Naive thymus-derived CD8-positive, alpha-beta T cell (primary cell): ENCODE data around the gene CEACAM5. TPM values are rescaled to one million over a fixed set of nuclear protein-coding genes. Genes with fewer than 3 reads are reported as not detected.

ENCODE experiments used
- ATAC-seq, 2 donors: fragments of 150-1000 bp; cut with Tn5 transposase in 1 of 2; sonication (Bioruptor Pico), chemical (Tn5 transposase) in 1 of 2; 1 replicate in 1 of 2; 2 replicates in 1 of 2; pipeline ENCODE4 v1.10.0; 2021; ENCODE audit warnings: mild to moderate bottlenecking in 2 of 2, moderate library complexity in 2 of 2
- POLR2A ChIA-PET: fragments of 350-600 bp; sonication (Branson Sonifier 250); formaldehyde crosslinking; loops from one replicate; lab custom pipeline; 2021; ENCODE audit warnings: antibody characterized with exemption; lab: Charles Lee
- DNase-seq, 10 donors: peaks; one replicate each; pipeline versions ENCODE4 v3.0.0 to v3.0.0-alpha.2; 2020 to 2022
- H3K27ac Mint-ChIP-seq, 10 donors: one replicate each; pipeline ENCODE4 v1.8.0; 2020 to 2022; ENCODE audit warnings: mild to moderate bottlenecking in 10 of 10, mixed read lengths in 10 of 10, moderate library complexity in 4 of 10, inconsistent platforms in 1 of 10
- H3K27me3 Mint-ChIP-seq, 5 donors: one replicate each; pipeline ENCODE4 v1.8.0; 2021 to 2022; ENCODE audit warnings: mixed read lengths in 5 of 5
- H3K36me3 Mint-ChIP-seq, 3 donors: one replicate each; pipeline ENCODE4 v1.8.0; 2020 to 2022; ENCODE audit warnings: mixed read lengths in 3 of 3, mild to moderate bottlenecking in 2 of 3, inconsistent platforms in 1 of 3
- H3K4me1 Mint-ChIP-seq, 4 donors: one replicate each; pipeline ENCODE4 v1.8.0; 2021 to 2022; ENCODE audit warnings: mixed read lengths in 4 of 4
- H3K4me3 Mint-ChIP-seq, 10 donors: one replicate each; pipeline ENCODE4 v1.8.0; 2020 to 2022; ENCODE audit warnings: mild to moderate bottlenecking in 10 of 10, mixed read lengths in 10 of 10, moderate library complexity in 6 of 10, inconsistent platforms in 1 of 10
- H3K9me3 Mint-ChIP-seq, 9 donors: one replicate each; pipeline ENCODE4 v1.8.0; 2020 to 2022; ENCODE audit warnings: mixed read lengths in 9 of 9, mild to moderate bottlenecking in 3 of 9, inconsistent platforms in 1 of 9, moderate library complexity in 1 of 9
- polyA plus RNA-seq, 3 donors: library from polyadenylated mRNA; unstranded; fragments of 300-500 nt; fragmentation: Illumina TruSeq; gene quantifications; one replicate each; pipeline ENCODE4 v1.2.3, GENCODE V29; 2021
- total RNA-seq, 8 experiments: library from RNA in 2 of 8; stranded (reverse) in 2 of 8; gene quantifications; one replicate each; pipeline ENCODE4 v1.2.3 and lab custom pipeline; 2021 to 2026

Gene CEACAM5
- total and polyA plus RNA-seq, 5 experiments from 2014 or later = not detected

GRCh38 chr19:41720103-41720502 is 11.7 kb downstream of the CEACAM5 start:
- H3K27ac Mint-ChIP-seq = no peak overlapping the region
- H3K27me3 Mint-ChIP-seq = peaks cover 12 to 50% (median 29%) of the 10 kb centered on the region in 5 donors
- POLR2A ChIA-PET = no interaction called here
- H3K4me3 Mint-ChIP-seq = no peak overlapping the region
- peaks cover 0 to 2% (median 0%) of the 10 kb centered on the region in 4 donors for H3K4me1 Mint-ChIP-seq
- no peaks in the 10 kb centered on the region for H3K9me3 Mint-ChIP-seq
- peaks cover 0 to 2% (median 0%) of the 10 kb centered on the region in 3 donors for H3K36me3 Mint-ChIP-seq
- DNase-seq (no peak), ATAC-seq (no peak)

GRCh38 chr19:41726493-41726892 is 18.1 kb downstream of the CEACAM5 start:
- Mint-ChIP-seq H3K27me3 (peaks cover 17 to 32% (median 29%) of the 10 kb centered on the region in 5 donors), H3K4me3 (no peak overlapping the region), H3K27ac (no peak overlapping the region), H3K9me3 (no peaks in the 10 kb centered on the region), H3K36me3 (no peaks in the 10 kb centered on the region), H3K4me1 (no peaks in the 10 kb centered on the region)
- ATAC-seq (no peak), DNase-seq (no peak)
- POLR2A ChIA-PET = no interaction called here

- H3K27me3 Mint-ChIP-seq = peaks cover 9 to 25% (median 19%) of the 10 kb centered on the region in 5 donors
- DNase-seq (no peak), ATAC-seq (no peak)
- POLR2A ChIA-PET = no interaction called here
- no peak overlapping the region for H3K27ac Mint-ChIP-seq
- H3K4me1 Mint-ChIP-seq = peaks cover 0 to 7% (median 4%) of the 10 kb centered on the region in 4 donors
- H3K9me3 Mint-ChIP-seq = no peaks in the 10 kb centered on the region
- H3K4me3 Mint-ChIP-seq = no peak overlapping the region
- no peaks in the 10 kb centered on the region for H3K36me3 Mint-ChIP-seq
Observed at GRCh38 chr19:41734156-41734555, 25.7 kb downstream of the CEACAM5 start.

GRCh38 chr19:41734585-41734984 is 26.2 kb downstream of the CEACAM5 start:
- Mint-ChIP-seq H3K4me1 (peaks cover 0 to 7% (median 4%) of the 10 kb centered on the region in 4 donors), H3K4me3 (no peak overlapping the region), H3K27me3 (peaks cover 9 to 25% (median 19%) of the 10 kb centered on the region in 5 donors), H3K9me3 (no peaks in the 10 kb centered on the region), H3K27ac (no peak overlapping the region), H3K36me3 (no peaks in the 10 kb centered on the region)
- POLR2A ChIA-PET = no interaction called here
- no peak for ATAC-seq
- no peak for DNase-seq

- Mint-ChIP-seq H3K27ac (no peak overlapping the region), H3K4me1 (peaks cover 0 to 10% (median 5%) of the 10 kb centered on the region in 4 donors), H3K27me3 (peaks cover 9 to 25% (median 19%) of the 10 kb centered on the region in 5 donors), H3K9me3 (no peaks in the 10 kb centered on the region), H3K36me3 (no peaks in the 10 kb centered on the region), H3K4me3 (peak overlapping the region in 1 of 10 donors; percentile 34)
- ATAC-seq (no peak), DNase-seq (no peak)
- POLR2A ChIA-PET = no interaction called here
Observed at GRCh38 chr19:41735071-41735600, 26.7 kb downstream of the CEACAM5 start.

- Mint-ChIP-seq H3K9me3 (no peaks in the 10 kb centered on the region), H3K27ac (no peak overlapping the region), H3K27me3 (peaks cover 4 to 23% (median 10%) of the 10 kb centered on the region in 5 donors), H3K4me3 (no peak overlapping the region), H3K36me3 (no peaks in the 10 kb centered on the region), H3K4me1 (peaks cover 4 to 18% (median 8%) of the 10 kb centered on the region in 4 donors)
- POLR2A ChIA-PET = no interaction called here
- DNase-seq = no peak
- no peak for ATAC-seq
Observed at GRCh38 chr19:41739361-41739760, 30.9 kb downstream of the CEACAM5 start.

- Mint-ChIP-seq H3K4me1 (peaks cover 1 to 17% (median 9%) of the 10 kb centered on the region in 4 donors), H3K27me3 (peaks cover 15 to 34% (median 19%) of the 10 kb centered on the region in 5 donors), H3K9me3 (no peaks in the 10 kb centered on the region), H3K36me3 (no peaks in the 10 kb centered on the region), H3K4me3 (no peak overlapping the region), H3K27ac (no peak overlapping the region)
- ATAC-seq (no peak), DNase-seq (no peak)
- POLR2A ChIA-PET = no interaction called here
Observed at GRCh38 chr19:41740415-41741243, 32.2 kb downstream of the CEACAM5 start.

- DNase-seq (no peak), ATAC-seq (no peak)
- Mint-ChIP-seq H3K9me3 (no peaks in the 10 kb centered on the region), H3K27ac (no peak overlapping the region), H3K36me3 (no peaks in the 10 kb centered on the region), H3K4me1 (peaks cover 4 to 22% (median 9%) of the 10 kb centered on the region in 4 donors), H3K27me3 (peaks cover 15 to 39% (median 25%) of the 10 kb centered on the region in 5 donors), H3K4me3 (no peak overlapping the region)
- POLR2A ChIA-PET = no interaction called here
Observed at GRCh38 chr19:41741244-41741554, 32.8 kb downstream of the CEACAM5 start.

- Mint-ChIP-seq H3K27ac (no peak overlapping the region), H3K4me1 (peaks cover 3 to 22% (median 15%) of the 10 kb centered on the region in 4 donors), H3K9me3 (no peaks in the 10 kb centered on the region), H3K36me3 (no peaks in the 10 kb centered on the region), H3K4me3 (no peak overlapping the region), H3K27me3 (peaks cover 33 to 65% (median 43%) of the 10 kb centered on the region in 5 donors)
- POLR2A ChIA-PET = no interaction called here
- ATAC-seq (peak in 1 of 2 donors; percentile 50), DNase-seq (no peak)
Observed at GRCh38 chr19:41744850-41745249, 36.4 kb downstream of the CEACAM5 start.

GRCh38 chr19:41745756-41746155 is 37.3 kb downstream of the CEACAM5 start:
- ATAC-seq (no peak), DNase-seq (no peak)
- H3K27ac Mint-ChIP-seq = peak overlapping the region in 1 of 10 donors; percentile 36
- no peaks in the 10 kb centered on the region for H3K36me3 Mint-ChIP-seq
- POLR2A ChIA-PET = no interaction called here
- no peak overlapping the region for H3K4me3 Mint-ChIP-seq
- no peaks in the 10 kb centered on the region for H3K9me3 Mint-ChIP-seq
- peaks cover 34 to 72% (median 49%) of the 10 kb centered on the region in 5 donors for H3K27me3 Mint-ChIP-seq
- H3K4me1 Mint-ChIP-seq = peaks cover 3 to 22% (median 8%) of the 10 kb centered on the region in 4 donors

- DNase-seq (peak; percentile 8 to 70 (median 29)), ATAC-seq (peak; percentile 86 to 87)
- Mint-ChIP-seq H3K27me3 (peaks cover 34 to 75% (median 53%) of the 10 kb centered on the region in 5 donors), H3K4me1 (peaks cover 3 to 22% (median 6%) of the 10 kb centered on the region in 4 donors), H3K27ac (no peak overlapping the region), H3K36me3 (no peaks in the 10 kb centered on the region), H3K9me3 (no peaks in the 10 kb centered on the region), H3K4me3 (no peak overlapping the region)
- POLR2A ChIA-PET = no interaction called here
Observed at GRCh38 chr19:41746593-41747227, 38.3 kb downstream of the CEACAM5 start.

- POLR2A ChIA-PET = no interaction called here
- DNase-seq = no peak
- Mint-ChIP-seq H3K9me3 (no peaks in the 10 kb centered on the region), H3K36me3 (no peaks in the 10 kb centered on the region), H3K4me3 (no peak overlapping the region), H3K27me3 (peaks cover 38 to 78% (median 56%) of the 10 kb centered on the region in 5 donors), H3K4me1 (peaks cover 3 to 22% (median 6%) of the 10 kb centered on the region in 4 donors), H3K27ac (no peak overlapping the region)
- no peak for ATAC-seq
Observed at GRCh38 chr19:41748012-41748411, 39.6 kb downstream of the CEACAM5 start.
